PFSK-1 (cell line): Measurements from ENCODE around the gene RNH1.

Experiments
- POLR2AphosphoS5 ChIP-seq: IDR thresholded peaks from 2 replicates; pipeline ENCODE4 v1.6.1; 2012; ENCODE audit warnings: low read depth, mild to moderate bottlenecking, control low read depth, low read length, moderate library complexity
- TF ChIP-seq, protein P1 (sequence below), 2 experiments: IDR thresholded peaks; 2 replicates each; pipeline versions ENCODE4 v1.6.1 to v1.8.0; 2011 to 2012; ENCODE audit warnings: low read depth in 2 of 2, low read length in 2 of 2, control low read depth in 1 of 2, inconsistent platforms in 1 of 2, mild to moderate bottlenecking in 1 of 2, moderate library complexity in 1 of 2; ENCODE audit not compliant: insufficient read depth in 1 of 2

DNA sequence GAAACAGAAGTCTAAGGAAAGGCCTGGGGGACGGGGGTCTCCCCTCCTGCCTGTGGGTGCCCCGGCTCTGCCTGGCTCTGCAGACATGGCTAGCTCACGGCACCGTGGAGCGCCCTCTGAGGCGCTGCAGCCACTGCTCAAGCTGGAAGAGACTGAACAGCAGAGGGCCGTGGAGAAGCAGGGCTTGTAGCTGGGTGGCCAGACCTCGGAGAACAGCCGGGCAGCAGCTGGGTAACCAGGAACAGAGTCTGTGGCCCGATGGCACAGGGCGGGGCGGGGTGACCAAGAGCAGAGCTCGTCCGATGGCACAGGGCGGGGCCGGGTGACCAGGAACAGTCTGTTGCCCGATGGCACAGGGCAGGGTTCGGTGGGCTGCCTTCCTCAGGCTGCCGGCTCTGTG, 18.1 kb downstream of the RNH1 start:
- TF ChIP-seq, protein P1, sequence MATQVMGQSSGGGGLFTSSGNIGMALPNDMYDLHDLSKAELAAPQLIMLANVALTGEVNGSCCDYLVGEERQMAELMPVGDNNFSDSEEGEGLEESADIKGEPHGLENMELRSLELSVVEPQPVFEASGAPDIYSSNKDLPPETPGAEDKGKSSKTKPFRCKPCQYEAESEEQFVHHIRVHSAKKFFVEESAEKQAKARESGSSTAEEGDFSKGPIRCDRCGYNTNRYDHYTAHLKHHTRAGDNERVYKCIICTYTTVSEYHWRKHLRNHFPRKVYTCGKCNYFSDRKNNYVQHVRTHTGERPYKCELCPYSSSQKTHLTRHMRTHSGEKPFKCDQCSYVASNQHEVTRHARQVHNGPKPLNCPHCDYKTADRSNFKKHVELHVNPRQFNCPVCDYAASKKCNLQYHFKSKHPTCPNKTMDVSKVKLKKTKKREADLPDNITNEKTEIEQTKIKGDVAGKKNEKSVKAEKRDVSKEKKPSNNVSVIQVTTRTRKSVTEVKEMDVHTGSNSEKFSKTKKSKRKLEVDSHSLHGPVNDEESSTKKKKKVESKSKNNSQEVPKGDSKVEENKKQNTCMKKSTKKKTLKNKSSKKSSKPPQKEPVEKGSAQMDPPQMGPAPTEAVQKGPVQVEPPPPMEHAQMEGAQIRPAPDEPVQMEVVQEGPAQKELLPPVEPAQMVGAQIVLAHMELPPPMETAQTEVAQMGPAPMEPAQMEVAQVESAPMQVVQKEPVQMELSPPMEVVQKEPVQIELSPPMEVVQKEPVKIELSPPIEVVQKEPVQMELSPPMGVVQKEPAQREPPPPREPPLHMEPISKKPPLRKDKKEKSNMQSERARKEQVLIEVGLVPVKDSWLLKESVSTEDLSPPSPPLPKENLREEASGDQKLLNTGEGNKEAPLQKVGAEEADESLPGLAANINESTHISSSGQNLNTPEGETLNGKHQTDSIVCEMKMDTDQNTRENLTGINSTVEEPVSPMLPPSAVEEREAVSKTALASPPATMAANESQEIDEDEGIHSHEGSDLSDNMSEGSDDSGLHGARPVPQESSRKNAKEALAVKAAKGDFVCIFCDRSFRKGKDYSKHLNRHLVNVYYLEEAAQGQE (IDR thresholded peaks at IDR 0.05; ENCODE audit: insufficient read depth in 1 of 2, low read depth in 2 of 2, low read length in 2 of 2): no peak
- TF ChIP-seq POLR2AphosphoS5: no peak
